Measurements from ENCODE around the gene HPCAL1. TPM values are rescaled to one million over a fixed set of nuclear protein-coding genes. Genes with fewer than 3 reads are reported as not detected.
A peak's percentile ranks its signal among the peaks of the same experiment; 100 is the strongest.

HPCAL1 gene
- total and polyA plus RNA-seq, 11 donors, result 18.9 to 63.2 (median 40.5) TPM

DNA sequence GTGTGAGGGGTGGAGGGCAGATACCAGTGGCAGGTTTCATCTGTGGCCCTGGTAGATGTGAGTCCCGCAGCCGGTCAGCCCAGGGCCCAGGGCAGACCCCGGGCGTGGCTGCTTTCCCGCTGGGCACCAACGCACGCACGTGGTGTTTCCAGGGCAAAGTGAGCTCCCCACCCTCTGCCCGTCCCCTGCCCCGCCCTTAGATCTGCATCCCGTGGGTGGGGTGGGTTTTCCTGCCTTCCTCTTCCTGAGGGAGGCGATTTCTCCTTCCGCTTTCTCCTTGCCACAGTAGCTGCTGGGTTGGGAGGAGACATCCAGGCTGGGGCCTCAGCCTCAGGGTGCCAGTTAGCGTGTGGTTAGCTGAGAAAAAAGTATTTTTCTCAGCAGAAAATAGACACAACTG, 95.8 kb downstream of the HPCAL1 start:
- Histone ChIP-seq H3K4me1 (peaks cover 0 to 52% (median 39%) of the 10 kb centered on the region in 12 donors), H3K36me3 (no peaks in the 10 kb centered on the region), H3K4me3 (no peak overlapping the region), H3K27ac (peak overlapping the region in 11 of 12 donors; percentile 22 to 58 (median 37)), H3K27me3 (no peaks in the 10 kb centered on the region), H3K9me3 (no peaks in the 10 kb centered on the region)
- 64 to 83% (median 66%) methylated on average over 14 of the region's 14 CpGs for WGBS, 4 donors
- intact Hi-C loops (cut with DNase I), result no loop called here
- DNase-seq (peak in 4 of 5 donors; percentile 49 to 75 (median 60)), ATAC-seq (peak in 3 of 4 donors; percentile 31 to 50 (median 49))
- no peak for TF ChIP-seq POLR2A (IDR thresholded peaks at IDR 0.05)
- TF ChIP-seq, protein P1, sequence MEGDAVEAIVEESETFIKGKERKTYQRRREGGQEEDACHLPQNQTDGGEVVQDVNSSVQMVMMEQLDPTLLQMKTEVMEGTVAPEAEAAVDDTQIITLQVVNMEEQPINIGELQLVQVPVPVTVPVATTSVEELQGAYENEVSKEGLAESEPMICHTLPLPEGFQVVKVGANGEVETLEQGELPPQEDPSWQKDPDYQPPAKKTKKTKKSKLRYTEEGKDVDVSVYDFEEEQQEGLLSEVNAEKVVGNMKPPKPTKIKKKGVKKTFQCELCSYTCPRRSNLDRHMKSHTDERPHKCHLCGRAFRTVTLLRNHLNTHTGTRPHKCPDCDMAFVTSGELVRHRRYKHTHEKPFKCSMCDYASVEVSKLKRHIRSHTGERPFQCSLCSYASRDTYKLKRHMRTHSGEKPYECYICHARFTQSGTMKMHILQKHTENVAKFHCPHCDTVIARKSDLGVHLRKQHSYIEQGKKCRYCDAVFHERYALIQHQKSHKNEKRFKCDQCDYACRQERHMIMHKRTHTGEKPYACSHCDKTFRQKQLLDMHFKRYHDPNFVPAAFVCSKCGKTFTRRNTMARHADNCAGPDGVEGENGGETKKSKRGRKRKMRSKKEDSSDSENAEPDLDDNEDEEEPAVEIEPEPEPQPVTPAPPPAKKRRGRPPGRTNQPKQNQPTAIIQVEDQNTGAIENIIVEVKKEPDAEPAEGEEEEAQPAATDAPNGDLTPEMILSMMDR (IDR thresholded peaks at IDR 0.05), result no peak

DNA sequence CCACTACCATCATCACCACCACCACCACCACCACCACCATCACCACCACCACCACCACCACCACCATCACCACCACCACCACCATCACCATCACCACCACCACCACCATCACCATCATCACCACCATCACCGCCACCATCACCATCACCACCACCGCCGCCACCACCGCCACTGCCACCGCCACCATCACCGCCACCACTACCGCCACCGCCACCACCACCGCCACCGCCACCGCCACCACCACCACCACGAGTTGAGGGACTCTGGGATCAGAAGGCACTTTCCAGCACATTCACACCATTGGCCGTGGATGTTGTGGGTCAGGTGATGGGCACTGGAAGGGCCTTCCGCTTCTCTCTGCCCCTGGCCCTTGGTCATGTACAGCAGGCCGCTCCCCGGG, 96.7 kb downstream of the HPCAL1 start:
- TF ChIP-seq, protein P1 (IDR thresholded peaks at IDR 0.05), result no peak
- no peak for TF ChIP-seq POLR2A (IDR thresholded peaks at IDR 0.05)
- intact Hi-C loops (cut with DNase I), result no loop called here
- no peak overlapping the region for H3K4me3 ChIP-seq
- peak overlapping the region in 6 of 12 donors; percentile 12 to 77 (median 66) for H3K27ac ChIP-seq
- peaks cover 0 to 55% (median 45%) of the 10 kb centered on the region in 12 donors for H3K4me1 ChIP-seq
- ATAC-seq (no peak), DNase-seq (no peak)
- WGBS, 4 donors, result 68 to 92% (median 86%) methylated on average over 11 to 16 of the region's 16 CpGs
- H3K27me3 ChIP-seq, result no peaks in the 10 kb centered on the region
- no peaks in the 10 kb centered on the region for H3K9me3 ChIP-seq
- H3K36me3 ChIP-seq, result no peaks in the 10 kb centered on the region

DNA sequence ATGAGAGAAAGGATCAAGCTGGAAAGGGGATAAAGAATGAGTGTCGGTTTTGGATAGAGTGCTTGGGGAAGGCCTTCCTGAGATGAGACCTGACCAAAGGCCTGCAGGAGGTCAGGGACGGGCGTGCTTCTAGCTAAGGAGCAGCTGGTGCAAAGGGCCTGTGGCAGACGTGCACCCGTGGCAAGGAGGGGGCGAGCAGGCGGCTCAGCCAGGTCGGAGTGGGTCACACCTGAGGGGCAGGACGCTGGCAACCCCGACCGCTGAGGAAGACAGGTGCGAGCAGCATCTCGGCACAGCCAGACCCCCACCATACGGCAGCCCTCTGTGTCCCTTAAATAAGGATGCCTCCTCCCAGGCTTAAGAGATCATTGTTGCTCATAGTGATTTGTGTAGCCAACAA, 97.3 kb downstream of the HPCAL1 start:
- TF ChIP-seq, protein P1 (IDR thresholded peaks at IDR 0.05), result no peak
- no peak for TF ChIP-seq POLR2A (IDR thresholded peaks at IDR 0.05)
- Histone ChIP-seq H3K27me3 (no peaks in the 10 kb centered on the region), H3K4me1 (peaks cover 0 to 62% (median 52%) of the 10 kb centered on the region in 12 donors), H3K36me3 (no peaks in the 10 kb centered on the region), H3K4me3 (no peak overlapping the region), H3K9me3 (no peaks in the 10 kb centered on the region), H3K27ac (peak overlapping the region in 11 of 12 donors; percentile 12 to 90 (median 73))
- intact Hi-C loops (cut with DNase I), result loop anchor here in 5 of 10 donors (10.0 kb wide), 4 partner anchors 65 to 165 kb away; partner anchors contain the start of gene HPCAL1 (in 2 of the 5)
- DNase-seq, result no peak
- WGBS, 4 donors, result 85 to 94% (median 89%) methylated on average over 14 of the region's 14 CpGs
- ATAC-seq, result no peak

- DNase-seq, result peak; percentile 43 to 82 (median 63)
- Histone ChIP-seq H3K27ac (peak overlapping the region; percentile 12 to 90 (median 72)), H3K27me3 (no peaks in the 10 kb centered on the region), H3K9me3 (no peaks in the 10 kb centered on the region), H3K4me3 (peak overlapping the region in 1 of 12 donors; percentile 2), H3K36me3 (no peaks in the 10 kb centered on the region), H3K4me1 (peaks cover under 1 to 67% (median 57%) of the 10 kb centered on the region in 12 donors)
- intact Hi-C loops (cut with DNase I), result loop anchor here in 5 of 10 donors (10.0 kb wide), 4 partner anchors 66 to 166 kb away; partner anchors contain the start of gene HPCAL1 (in 2 of the 5)
- 70 to 81% (median 72%) methylated on average over 2 to 11 of the region's 11 CpGs for WGBS, 4 donors
- ATAC-seq, result peak in 3 of 4 donors; percentile 4 to 39 (median 6)
- TF ChIP-seq, protein P1 (IDR thresholded peaks at IDR 0.05), result no peak
- no peak for TF ChIP-seq POLR2A (IDR thresholded peaks at IDR 0.05)
Measured at GRCh38 chr2:10400568-10400977, 97.9 kb downstream of the HPCAL1 start.
